Measurements from ENCODE around the gene ZNF385B.

DNA sequence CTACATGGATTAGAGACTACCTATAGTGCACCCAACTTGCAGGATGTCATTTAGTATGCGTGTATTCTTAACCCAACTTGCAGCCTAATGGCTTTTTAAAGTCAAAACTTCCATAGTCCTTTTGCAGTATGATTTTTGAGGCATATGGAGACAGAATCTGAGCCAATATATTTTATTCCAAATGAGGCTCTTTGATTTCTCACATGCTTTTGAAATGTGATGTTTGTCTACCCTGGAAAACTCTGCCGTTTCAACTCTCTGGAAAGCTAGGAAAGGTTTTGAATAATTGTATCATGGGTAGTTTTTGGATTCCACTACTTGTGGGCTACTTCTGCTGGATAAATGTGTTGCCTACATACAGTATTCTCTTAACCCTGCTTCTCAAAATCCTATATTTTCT is 206.6 kb downstream of the ZNF385B start:
- TF ChIP-seq, protein P1, sequence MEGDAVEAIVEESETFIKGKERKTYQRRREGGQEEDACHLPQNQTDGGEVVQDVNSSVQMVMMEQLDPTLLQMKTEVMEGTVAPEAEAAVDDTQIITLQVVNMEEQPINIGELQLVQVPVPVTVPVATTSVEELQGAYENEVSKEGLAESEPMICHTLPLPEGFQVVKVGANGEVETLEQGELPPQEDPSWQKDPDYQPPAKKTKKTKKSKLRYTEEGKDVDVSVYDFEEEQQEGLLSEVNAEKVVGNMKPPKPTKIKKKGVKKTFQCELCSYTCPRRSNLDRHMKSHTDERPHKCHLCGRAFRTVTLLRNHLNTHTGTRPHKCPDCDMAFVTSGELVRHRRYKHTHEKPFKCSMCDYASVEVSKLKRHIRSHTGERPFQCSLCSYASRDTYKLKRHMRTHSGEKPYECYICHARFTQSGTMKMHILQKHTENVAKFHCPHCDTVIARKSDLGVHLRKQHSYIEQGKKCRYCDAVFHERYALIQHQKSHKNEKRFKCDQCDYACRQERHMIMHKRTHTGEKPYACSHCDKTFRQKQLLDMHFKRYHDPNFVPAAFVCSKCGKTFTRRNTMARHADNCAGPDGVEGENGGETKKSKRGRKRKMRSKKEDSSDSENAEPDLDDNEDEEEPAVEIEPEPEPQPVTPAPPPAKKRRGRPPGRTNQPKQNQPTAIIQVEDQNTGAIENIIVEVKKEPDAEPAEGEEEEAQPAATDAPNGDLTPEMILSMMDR (IDR thresholded peaks at IDR 0.05): no peak
- TF ChIP-seq POLR2A (IDR thresholded peaks at IDR 0.05): no peak
